ENCODE measurements around the gene CLDN4. TPM values are rescaled to one million over a fixed set of nuclear protein-coding genes. Genes with fewer than 3 reads are reported as not detected.
"Not testable (repeated sequence)": the region's sequence is repeated elsewhere in the genome, so short reads cannot be mapped to it uniquely, and the experiment has no call there.

The CLDN4 gene
- 201 TPM for total RNA-seq

- peak; percentile 92 for DNase-seq (ENCODE audit: low spot score)
Observed at GRCh38 chr7:73830681-73831583, at the start of gene CLDN4. CLDN4 (plus strand) TSS chr7:73830996; CDS start chr7:73831202, 206 bp downstream.

GRCh38 chr7:73786588-73786987 is 44.2 kb upstream of the CLDN4 start:
- DNase-seq (ENCODE audit: low spot score), result no peak

- not testable (repeated sequence) for DNase-seq (ENCODE audit: low spot score)
Observed at GRCh38 chr7:73787786-73788048, 43.1 kb upstream of the CLDN4 start.

- DNase-seq (ENCODE audit: low spot score), result no peak
Observed at GRCh38 chr7:73789051-73789450, 41.7 kb upstream of the CLDN4 start.

GRCh38 chr7:73791170-73791690 is 39.6 kb upstream of the CLDN4 start:
- DNase-seq (ENCODE audit: low spot score), result not testable (repeated sequence)

- not testable (repeated sequence) for DNase-seq (ENCODE audit: low spot score)
Observed at GRCh38 chr7:73795188-73795587, 35.6 kb upstream of the CLDN4 start.

- not testable (repeated sequence) for DNase-seq (ENCODE audit: low spot score)
Observed at GRCh38 chr7:73796656-73797055, 34.1 kb upstream of the CLDN4 start.

- not testable (repeated sequence) for DNase-seq (ENCODE audit: low spot score)
Observed at GRCh38 chr7:73797176-73797575, 33.6 kb upstream of the CLDN4 start.

GRCh38 chr7:73799282-73800141 is 31.3 kb upstream of the CLDN4 start:
- DNase-seq (ENCODE audit: low spot score), result no peak

- no peak for DNase-seq (ENCODE audit: low spot score)
Observed at GRCh38 chr7:73801577-73801976, 29.2 kb upstream of the CLDN4 start.

- DNase-seq (ENCODE audit: low spot score), result no peak
Observed at GRCh38 chr7:73802459-73802858, 28.3 kb upstream of the CLDN4 start.

- no peak for DNase-seq (ENCODE audit: low spot score)
Observed at GRCh38 chr7:73809467-73809951, 21.3 kb upstream of the CLDN4 start.

- DNase-seq (ENCODE audit: low spot score), result no peak
Observed at GRCh38 chr7:73810998-73811360, 19.8 kb upstream of the CLDN4 start.

GRCh38 chr7:73811760-73812168 is 19.0 kb upstream of the CLDN4 start:
- peak; percentile 58 for DNase-seq (ENCODE audit: low spot score)

- no peak for DNase-seq (ENCODE audit: low spot score)
Observed at GRCh38 chr7:73812996-73813395, 17.8 kb upstream of the CLDN4 start.

- DNase-seq (ENCODE audit: low spot score), result no peak
Observed at GRCh38 chr7:73815436-73815835, 15.4 kb upstream of the CLDN4 start.

- DNase-seq (ENCODE audit: low spot score), result no peak
Observed at GRCh38 chr7:73817121-73817520, 13.7 kb upstream of the CLDN4 start.

GRCh38 chr7:73820013-73820412 is 10.8 kb upstream of the CLDN4 start:
- no peak for DNase-seq (ENCODE audit: low spot score)

GRCh38 chr7:73821597-73822285 is 9.1 kb upstream of the CLDN4 start:
- not testable (repeated sequence) for DNase-seq (ENCODE audit: low spot score)

- DNase-seq (ENCODE audit: low spot score), result peak; percentile 68
Observed at GRCh38 chr7:73822319-73823173, 8.2 kb upstream of the CLDN4 start.

GRCh38 chr7:73823257-73823656 is 7.5 kb upstream of the CLDN4 start:
- no peak for DNase-seq (ENCODE audit: low spot score)

All from mucosa of gallbladder (tissue), 1 donor.